ENCODE data around the gene PMVK. TPM values are rescaled to one million over a fixed set of nuclear protein-coding genes. Genes with fewer than 3 reads are reported as not detected.

Gene PMVK
- total and polyA plus RNA-seq, 2 donors from 2014 or later: 42.0 to 132 TPM

DNA sequence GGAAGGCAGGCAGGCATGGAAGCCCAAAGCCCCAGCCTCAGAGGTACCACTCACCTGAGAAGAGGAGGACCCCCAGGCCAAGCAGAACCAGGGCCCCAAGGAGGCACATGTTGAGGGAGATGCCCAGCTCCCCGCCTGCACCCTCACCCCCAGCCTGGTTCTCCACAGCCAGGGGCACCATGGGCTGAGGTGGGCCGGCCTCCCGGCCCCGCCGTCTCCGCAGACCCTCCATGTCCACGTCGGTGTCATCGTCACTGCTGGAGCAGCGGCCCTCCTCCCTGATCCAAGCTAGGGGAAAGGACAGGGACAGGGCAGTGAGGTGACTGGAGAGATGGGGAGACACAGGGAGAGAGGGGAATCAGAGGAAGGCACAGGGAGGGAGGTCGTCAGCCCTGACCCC, 11.6 kb upstream of the PMVK start:
- intact Hi-C loops (cut with DNase I): no loop called here
- Histone ChIP-seq H3K4me1 (ENCODE audit: control insufficient read depth in 2 of 3, insufficient read depth in 2 of 3, low read depth in 1 of 3, low read length in 3 of 3) (peaks cover 0 to 16% (median 5%) of the 10 kb centered on the region in 3 donors), H3K4me3 (ENCODE audit: low read length in 3 of 3) (no peak overlapping the region), H3K27ac (ENCODE audit: low read depth in 2 of 2, low read length in 2 of 2) (no peak overlapping the region), H3K9ac (ENCODE audit: low read length in 3 of 3) (no peak overlapping the region), H3K27me3 (ENCODE audit: control insufficient read depth, insufficient read depth, low read length) (no peaks in the 10 kb centered on the region), H3K9me3 (ENCODE audit: control insufficient read depth in 2 of 3, insufficient read depth in 1 of 3, low read length in 3 of 3) (no peaks in the 10 kb centered on the region), H3K36me3 (ENCODE audit: control insufficient read depth in 2 of 3, insufficient read depth in 3 of 3, low read length in 3 of 3) (peaks cover 0 to 14% (median 13%) of the 10 kb centered on the region in 3 donors)
- no peak for TF ChIP-seq CTCF (IDR thresholded peaks at IDR 0.05; ENCODE audit: borderline replicate concordance, extremely low read depth, insufficient read depth)
- FAIRE-seq (no peak), DNase-seq (no peak)

GRCh38 chr1:154945962-154946850, 9.7 kb upstream of the PMVK start:
- Histone ChIP-seq H3K9me3 (ENCODE audit: control insufficient read depth in 2 of 3, insufficient read depth in 1 of 3, low read length in 3 of 3) (no peaks in the 10 kb centered on the region), H3K36me3 (ENCODE audit: control insufficient read depth in 2 of 3, insufficient read depth in 3 of 3, low read length in 3 of 3) (peaks cover 0 to 14% (median 12%) of the 10 kb centered on the region in 3 donors), H3K4me3 (ENCODE audit: low read length in 3 of 3) (no peak overlapping the region), H3K27ac (ENCODE audit: low read depth in 2 of 2, low read length in 2 of 2) (no peak overlapping the region), H3K9ac (ENCODE audit: low read length in 3 of 3) (no peak overlapping the region), H3K27me3 (ENCODE audit: control insufficient read depth, insufficient read depth, low read length) (no peaks in the 10 kb centered on the region), H3K4me1 (ENCODE audit: control insufficient read depth in 2 of 3, insufficient read depth in 2 of 3, low read depth in 1 of 3, low read length in 3 of 3) (peaks cover 0 to 23% (median 11%) of the 10 kb centered on the region in 3 donors)
- DNase-seq (no peak), FAIRE-seq (no peak)
- no peak for TF ChIP-seq CTCF (IDR thresholded peaks at IDR 0.05; ENCODE audit: borderline replicate concordance, extremely low read depth, insufficient read depth)
- intact Hi-C loops (cut with DNase I): no loop called here

- no peak overlapping the region for H3K27ac ChIP-seq (ENCODE audit: low read depth in 2 of 2, low read length in 2 of 2)
- intact Hi-C loops (cut with DNase I): no loop called here
- peaks cover 0 to 14% (median 5%) of the 10 kb centered on the region in 3 donors for H3K36me3 ChIP-seq (ENCODE audit: control insufficient read depth in 2 of 3, insufficient read depth in 3 of 3, low read length in 3 of 3)
- no peak overlapping the region for H3K4me3 ChIP-seq (ENCODE audit: low read length in 3 of 3)
- no peak for DNase-seq
- no peak for TF ChIP-seq CTCF (IDR thresholded peaks at IDR 0.05; ENCODE audit: borderline replicate concordance, extremely low read depth, insufficient read depth)
- no peak for FAIRE-seq
- H3K4me1 ChIP-seq (ENCODE audit: control insufficient read depth in 2 of 3, insufficient read depth in 2 of 3, low read depth in 1 of 3, low read length in 3 of 3): peaks cover 0 to 22% (median 11%) of the 10 kb centered on the region in 3 donors
- H3K9me3 ChIP-seq (ENCODE audit: control insufficient read depth in 2 of 3, insufficient read depth in 1 of 3, low read length in 3 of 3): no peaks in the 10 kb centered on the region
- H3K27me3 ChIP-seq (ENCODE audit: control insufficient read depth, insufficient read depth, low read length): no peaks in the 10 kb centered on the region
- H3K9ac ChIP-seq (ENCODE audit: low read length in 3 of 3): no peak overlapping the region
These were observed 8.8 kb upstream of the PMVK start for GRCh38 chr1:154945160-154945961.
